Neutrophil (primary cell): ENCODE data around the gene DUSP14.

Experiments used
- H3K27ac ChIP-seq: fragments of 200-600 bp; sonication (generic); 2 replicates; pipeline ENCODE4 v1.5.1; 2016; ENCODE audit warnings: mild to moderate bottlenecking, moderate library complexity
- H3K27me3 ChIP-seq: fragments of 200-600 bp; sonication (generic); 2 replicates; pipeline ENCODE4 v1.6.0; 2016; ENCODE audit warnings: mild to moderate bottlenecking
- H3K36me3 ChIP-seq: fragments of 200-600 bp; sonication (generic); 2 replicates; pipeline ENCODE4 v1.5.1; 2017
- H3K4me1 ChIP-seq, 2 experiments: fragments of 200-600 bp in 1 of 2; sonication (generic) in 1 of 2; 1 replicate in 1 of 2; 2 replicates in 1 of 2; pipeline versions ENCODE4 v1.5.1 to v1.6.1; 2013 to 2016; ENCODE audit warnings: low read depth in 1 of 2, low read length in 1 of 2, mild to moderate bottlenecking in 1 of 2, moderate library complexity in 1 of 2; ENCODE audit not compliant: control insufficient read depth in 1 of 2, insufficient read depth in 1 of 2
- H3K4me3 ChIP-seq, 2 experiments: fragments of 200-600 bp in 1 of 2; sonication (generic) in 1 of 2; 1 replicate in 1 of 2; 2 replicates in 1 of 2; pipeline ENCODE4 v1.5.1; 2013 to 2016; ENCODE audit warnings: low read depth in 1 of 2, low read length in 1 of 2, mild to moderate bottlenecking in 1 of 2, moderate library complexity in 1 of 2
- H3K9me3 ChIP-seq: fragments of 200-600 bp; sonication (generic); 2 replicates; pipeline ENCODE4 v1.5.1; 2016
- TF ChIP-seq, protein P1 (sequence below): fragments of 200-600 bp; sonication (generic); IDR thresholded peaks from 2 replicates; pipeline ENCODE4 v1.5.1; 2016; ENCODE audit warnings: antibody characterized with exemption

DUSP14 gene

GRCh38 chr17:37562016-37562745, 72.5 kb downstream of the DUSP14 start:
- no peak overlapping the region for H3K4me3 ChIP-seq
- H3K9me3 ChIP-seq: no peaks in the 10 kb centered on the region
- H3K27me3 ChIP-seq: no peaks in the 10 kb centered on the region
- no peak overlapping the region for H3K27ac ChIP-seq
- TF ChIP-seq, protein P1, sequence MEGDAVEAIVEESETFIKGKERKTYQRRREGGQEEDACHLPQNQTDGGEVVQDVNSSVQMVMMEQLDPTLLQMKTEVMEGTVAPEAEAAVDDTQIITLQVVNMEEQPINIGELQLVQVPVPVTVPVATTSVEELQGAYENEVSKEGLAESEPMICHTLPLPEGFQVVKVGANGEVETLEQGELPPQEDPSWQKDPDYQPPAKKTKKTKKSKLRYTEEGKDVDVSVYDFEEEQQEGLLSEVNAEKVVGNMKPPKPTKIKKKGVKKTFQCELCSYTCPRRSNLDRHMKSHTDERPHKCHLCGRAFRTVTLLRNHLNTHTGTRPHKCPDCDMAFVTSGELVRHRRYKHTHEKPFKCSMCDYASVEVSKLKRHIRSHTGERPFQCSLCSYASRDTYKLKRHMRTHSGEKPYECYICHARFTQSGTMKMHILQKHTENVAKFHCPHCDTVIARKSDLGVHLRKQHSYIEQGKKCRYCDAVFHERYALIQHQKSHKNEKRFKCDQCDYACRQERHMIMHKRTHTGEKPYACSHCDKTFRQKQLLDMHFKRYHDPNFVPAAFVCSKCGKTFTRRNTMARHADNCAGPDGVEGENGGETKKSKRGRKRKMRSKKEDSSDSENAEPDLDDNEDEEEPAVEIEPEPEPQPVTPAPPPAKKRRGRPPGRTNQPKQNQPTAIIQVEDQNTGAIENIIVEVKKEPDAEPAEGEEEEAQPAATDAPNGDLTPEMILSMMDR: no peak
- peaks cover 82% of the 10 kb centered on the region for H3K36me3 ChIP-seq
- no peaks in the 10 kb centered on the region for H3K4me1 ChIP-seq
